Lung (tissue), 12 donors: ENCODE measurements around the gene CXXC5. TPM values are rescaled to one million over a fixed set of nuclear protein-coding genes. Genes with fewer than 3 reads are reported as not detected.

Experiments used
- ATAC-seq: fragments of 200-7000 bp; cut with Tn5 transposase; one replicate; pipeline ENCODE4 v1.9.1; 2020; ENCODE audit warnings: moderate number of reproducible peaks; ENCODE audit not compliant: insufficient read depth, low FRiP score
- DNase-seq, 3 donors: peaks; one replicate each; pipeline ENCODE4 v3.0.0-alpha.2; 2013 to 2017
- H3K27ac ChIP-seq, 2 donors: one replicate each; pipeline ENCODE4 v1.5.1; 2013; ENCODE audit warnings: mild to moderate bottlenecking in 2 of 2, moderate library complexity in 2 of 2, control low read depth in 1 of 2, inconsistent platforms in 1 of 2, low read depth in 1 of 2, low read length in 1 of 2
- H3K27me3 ChIP-seq, 3 donors: one replicate each; pipeline ENCODE4 v1.5.1; 2013; ENCODE audit warnings: low read length in 2 of 3; ENCODE audit not compliant: control insufficient read depth in 3 of 3, insufficient read depth in 3 of 3
- H3K36me3 ChIP-seq, 4 donors: one replicate each; pipeline ENCODE4 v1.5.1; 2013; ENCODE audit warnings: low read length in 4 of 4, mild to moderate bottlenecking in 1 of 4, moderate library complexity in 1 of 4; ENCODE audit not compliant: control insufficient read depth in 4 of 4, insufficient read depth in 4 of 4
- H3K4me1 ChIP-seq, 5 donors: one replicate each; pipeline ENCODE4 v1.5.1; 2013; ENCODE audit warnings: low read length in 5 of 5, mild to moderate bottlenecking in 2 of 5, moderate library complexity in 1 of 5; ENCODE audit not compliant: control insufficient read depth in 5 of 5, insufficient read depth in 5 of 5
- H3K4me3 ChIP-seq: one replicate; pipeline ENCODE4 v1.5.1; 2013; ENCODE audit warnings: mild to moderate bottlenecking, control low read depth, moderate library complexity
- H3K9ac ChIP-seq, 2 donors: one replicate each; pipeline ENCODE4 v1.5.1; 2013; ENCODE audit warnings: low read length in 2 of 2, control low read depth in 1 of 2; ENCODE audit not compliant: insufficient read depth in 1 of 2
- H3K9me3 ChIP-seq, 4 donors: one replicate each; pipeline ENCODE4 v1.5.1; 2013; ENCODE audit warnings: low read length in 3 of 4, mild to moderate bottlenecking in 1 of 4, moderate library complexity in 1 of 4; ENCODE audit not compliant: control insufficient read depth in 4 of 4, insufficient read depth in 3 of 4
- WGBS, 2 donors: extraction: QIAGEN DNeasy Blood & Tissue Kit; methylation state at CpG; one replicate each; pipeline ENCODE4 v1.1.7; 2013; 5-methylcytosine and 5-hydroxymethylcytosine counted together
- polyA plus RNA-seq, 2 donors: library from polyadenylated mRNA; stranded (reverse); fragments of 200-250 nt; gene quantifications; one replicate each; pipeline ENCODE4 v1.2.1, GENCODE V29; 2013
- total RNA-seq, 2 donors: library from RNA; depleted of rRNA in 1 of 2; stranded (reverse); fragments of >200 nt in 1 of 2; gene quantifications; one replicate each; pipeline ENCODE4 v1.2.1, GENCODE V29; 2014 to 2021
- TF ChIP-seq, protein P1 (sequence below): IDR thresholded peaks from 2 replicates; pipeline ENCODE4 v1.5.1; 2012; ENCODE audit warnings: mild to moderate bottlenecking; ENCODE audit errors: control extremely low read depth, extremely low read depth
- donor health status: control.
- donor health status: control.
- donor health status: Bipolar disorder and iron deficiency.
- donor health status: healthy.
- donor health status: DM: yes; HTN: yes; CAD: no.

CXXC5 gene
- total and polyA plus RNA-seq, 4 donors: 20.7 to 39.8 (median 25.0) TPM

DNA sequence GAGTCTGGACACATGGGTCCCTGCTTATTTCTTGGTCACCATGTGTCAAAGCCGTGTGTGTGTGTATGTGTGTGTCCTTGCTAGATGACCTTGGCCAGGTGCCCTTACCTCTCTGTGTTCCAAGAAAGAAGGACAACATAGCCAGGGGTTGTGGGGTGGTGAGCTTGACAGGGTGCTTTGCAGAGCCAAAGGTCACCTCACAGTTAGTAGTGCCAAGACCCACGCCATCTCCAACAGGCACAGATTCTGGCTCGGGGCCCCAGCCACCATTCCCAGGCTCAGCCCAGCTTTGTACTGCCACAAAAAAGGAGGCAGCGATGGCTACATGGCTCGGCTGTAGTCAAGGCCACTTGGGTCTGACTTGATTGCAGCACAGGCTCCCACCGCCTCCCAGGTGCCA, 39.5 kb downstream of the CXXC5 start:
- no peak for ATAC-seq
- Histone ChIP-seq H3K9ac (no peak overlapping the region), H3K27me3 (no peaks in the 10 kb centered on the region), H3K36me3 (peaks cover 0 to 8% (median 0%) of the 10 kb centered on the region in 4 donors), H3K4me3 (no peak overlapping the region), H3K4me1 (peaks cover 3 to 25% (median 9%) of the 10 kb centered on the region in 5 donors), H3K27ac (peak overlapping the region in 1 of 2 donors; percentile 46), H3K9me3 (no peaks in the 10 kb centered on the region)
- WGBS, 2 donors: 87 to 92% methylated on average over 5 to 6 of the region's 6 CpGs
- TF ChIP-seq, protein P1, sequence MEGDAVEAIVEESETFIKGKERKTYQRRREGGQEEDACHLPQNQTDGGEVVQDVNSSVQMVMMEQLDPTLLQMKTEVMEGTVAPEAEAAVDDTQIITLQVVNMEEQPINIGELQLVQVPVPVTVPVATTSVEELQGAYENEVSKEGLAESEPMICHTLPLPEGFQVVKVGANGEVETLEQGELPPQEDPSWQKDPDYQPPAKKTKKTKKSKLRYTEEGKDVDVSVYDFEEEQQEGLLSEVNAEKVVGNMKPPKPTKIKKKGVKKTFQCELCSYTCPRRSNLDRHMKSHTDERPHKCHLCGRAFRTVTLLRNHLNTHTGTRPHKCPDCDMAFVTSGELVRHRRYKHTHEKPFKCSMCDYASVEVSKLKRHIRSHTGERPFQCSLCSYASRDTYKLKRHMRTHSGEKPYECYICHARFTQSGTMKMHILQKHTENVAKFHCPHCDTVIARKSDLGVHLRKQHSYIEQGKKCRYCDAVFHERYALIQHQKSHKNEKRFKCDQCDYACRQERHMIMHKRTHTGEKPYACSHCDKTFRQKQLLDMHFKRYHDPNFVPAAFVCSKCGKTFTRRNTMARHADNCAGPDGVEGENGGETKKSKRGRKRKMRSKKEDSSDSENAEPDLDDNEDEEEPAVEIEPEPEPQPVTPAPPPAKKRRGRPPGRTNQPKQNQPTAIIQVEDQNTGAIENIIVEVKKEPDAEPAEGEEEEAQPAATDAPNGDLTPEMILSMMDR: no peak
- DNase-seq: no peak

- TF ChIP-seq, protein P1: no peak
- H3K27ac ChIP-seq: no peak overlapping the region
- no peak overlapping the region for H3K4me3 ChIP-seq
- peaks cover 3 to 30% (median 9%) of the 10 kb centered on the region in 5 donors for H3K4me1 ChIP-seq
- H3K27me3 ChIP-seq: no peaks in the 10 kb centered on the region
- 78 to 83% methylated on average over 14 of the region's 14 CpGs for WGBS, 2 donors
- H3K9me3 ChIP-seq: no peaks in the 10 kb centered on the region
- DNase-seq: no peak
- H3K9ac ChIP-seq: no peak overlapping the region
- peaks cover 0 to 6% (median 0%) of the 10 kb centered on the region in 4 donors for H3K36me3 ChIP-seq
- ATAC-seq: no peak
Observed at GRCh38 chr5:139688088-139688702, 40.0 kb downstream of the CXXC5 start.

- 59 to 78% methylated on average over 8 of the region's 8 CpGs for WGBS, 2 donors
- Histone ChIP-seq H3K27me3 (no peaks in the 10 kb centered on the region), H3K4me1 (peaks cover 3 to 26% (median 9%) of the 10 kb centered on the region in 5 donors), H3K36me3 (peaks cover 0 to 3% (median 0%) of the 10 kb centered on the region in 4 donors), H3K9ac (no peak overlapping the region), H3K27ac (no peak overlapping the region), H3K4me3 (no peak overlapping the region), H3K9me3 (no peaks in the 10 kb centered on the region)
- TF ChIP-seq, protein P1: no peak
- DNase-seq (no peak), ATAC-seq (no peak)
Observed at GRCh38 chr5:139688751-139689372, 40.7 kb downstream of the CXXC5 start.
